GM12891 (cell line): Measurements from ENCODE around the gene COL4A2.

ENCODE experiments used
- POLR2A ChIP-seq: IDR thresholded peaks from 2 replicates; pipeline ENCODE4 v1.6.1; 2011; ENCODE audit warnings: low read depth, low read length, control low read depth
- POLR2AphosphoS5 ChIP-seq: IDR thresholded peaks from 2 replicates; pipeline ENCODE4 v1.6.1; 2011; ENCODE audit warnings: low read depth, low read length, control low read depth

DNA sequence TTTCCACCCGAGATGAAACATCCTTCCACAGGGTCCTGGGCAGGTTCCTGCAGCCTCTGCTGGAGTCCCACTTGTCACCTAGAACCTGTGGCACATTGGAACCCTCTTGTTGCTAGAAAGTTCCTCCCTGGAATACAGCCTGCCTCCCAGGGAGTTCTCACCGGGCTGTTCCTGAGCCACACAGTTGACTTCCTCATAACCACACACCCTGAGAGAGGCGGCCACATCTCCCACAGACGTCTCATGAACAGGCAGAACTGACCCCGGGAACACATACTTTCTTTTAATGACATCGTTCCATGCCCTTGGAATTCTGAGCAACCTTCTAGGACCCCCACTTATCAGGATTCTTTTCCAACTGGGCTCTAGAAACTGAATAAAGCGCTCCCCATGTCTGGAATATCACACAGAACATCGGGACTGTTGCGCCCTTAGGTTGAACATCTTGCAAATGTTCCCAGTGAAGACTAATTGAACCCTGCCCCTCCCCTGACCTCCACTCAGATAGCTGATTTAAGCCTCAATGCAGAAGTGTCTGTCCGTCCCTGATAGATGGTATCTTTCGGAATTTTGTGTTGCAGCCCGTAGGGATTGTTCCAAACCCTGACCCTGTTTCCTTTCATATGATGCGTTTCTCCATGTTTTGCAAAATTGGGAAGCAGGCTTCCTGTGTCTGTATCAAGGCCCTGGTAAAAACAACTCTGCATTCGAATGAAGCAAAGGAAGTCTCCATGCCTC is 163.4 kb downstream of the COL4A2 start:
- no peak for TF ChIP-seq POLR2AphosphoS5
- no peak for TF ChIP-seq POLR2A
